HEK293T (cell line): ENCODE results near the gene FOXC1.

Source experiments
- BHLHE40 ChIP-seq: fragments of 450-650 bp; IDR thresholded peaks from 2 replicates; pipeline ENCODE4 v1.6.1; 2016; ENCODE audit warnings: mild to moderate bottlenecking, moderate library complexity, borderline replicate concordance
- NFRKB ChIP-seq: fragments of 450-650 bp; IDR thresholded peaks from 2 replicates; pipeline ENCODE4 v1.6.1; 2016; ENCODE audit warnings: mild to moderate bottlenecking, moderate library complexity

DNA sequence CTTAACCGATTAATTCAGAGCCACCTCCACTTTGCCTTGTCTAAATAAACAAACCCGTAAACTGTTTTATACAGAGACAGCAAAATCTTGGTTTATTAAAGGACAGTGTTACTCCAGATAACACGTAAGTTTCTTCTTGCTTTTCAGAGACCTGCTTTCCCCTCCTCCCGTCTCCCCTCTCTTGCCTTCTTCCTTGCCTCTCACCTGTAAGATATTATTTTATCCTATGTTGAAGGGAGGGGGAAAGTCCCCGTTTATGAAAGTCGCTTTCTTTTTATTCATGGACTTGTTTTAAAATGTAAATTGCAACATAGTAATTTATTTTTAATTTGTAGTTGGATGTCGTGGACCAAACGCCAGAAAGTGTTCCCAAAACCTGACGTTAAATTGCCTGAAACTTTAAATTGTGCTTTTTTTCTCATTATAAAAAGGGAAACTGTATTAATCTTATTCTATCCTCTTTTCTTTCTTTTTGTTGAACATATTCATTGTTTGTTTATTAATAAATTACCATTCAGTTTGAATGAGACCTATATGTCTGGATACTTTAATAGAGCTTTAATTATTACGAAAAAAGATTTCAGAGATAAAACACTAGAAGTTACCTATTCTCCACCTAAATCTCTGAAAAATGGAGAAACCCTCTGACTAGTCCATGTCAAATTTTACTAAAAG, 2.7 kb downstream of the FOXC1 start:
- TF ChIP-seq NFRKB (no peak), BHLHE40 (no peak)
